HG03108 (cell line): ENCODE measurements around the gene DNM3.
"Not testable (repeated sequence)": the region's sequence is repeated elsewhere in the genome, so short reads cannot be mapped to it uniquely, and the experiment has no call there.

Experiments
- ATAC-seq: cut with Tn5 transposase; IDR thresholded peaks from one replicate; pipeline ENCODE4 v1.9.1; 2021; ENCODE audit warnings: moderate library complexity; ENCODE audit not compliant: unreplicated experiment

DNM3 gene

DNA sequence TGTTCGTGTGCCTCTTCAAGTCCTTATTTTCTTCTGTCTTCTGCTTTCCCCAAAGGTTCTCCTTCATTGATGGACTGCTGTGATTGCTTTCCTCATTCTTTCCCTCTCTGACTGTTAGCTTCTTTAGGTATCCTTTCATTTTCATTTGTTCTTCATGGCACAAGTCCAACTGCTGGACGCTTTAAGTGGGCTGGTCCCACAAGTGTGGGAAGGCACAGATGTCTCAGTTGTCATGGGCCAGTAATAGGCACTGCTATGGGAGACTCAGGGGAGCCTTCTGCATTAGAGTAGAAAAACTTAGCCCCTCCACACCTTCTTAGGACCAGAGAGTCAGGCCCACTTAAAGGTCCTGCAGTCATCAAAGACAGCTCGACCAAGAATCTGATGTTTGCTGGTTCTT is 456.8 kb downstream of the DNM3 start:
- no peak for ATAC-seq

DNA sequence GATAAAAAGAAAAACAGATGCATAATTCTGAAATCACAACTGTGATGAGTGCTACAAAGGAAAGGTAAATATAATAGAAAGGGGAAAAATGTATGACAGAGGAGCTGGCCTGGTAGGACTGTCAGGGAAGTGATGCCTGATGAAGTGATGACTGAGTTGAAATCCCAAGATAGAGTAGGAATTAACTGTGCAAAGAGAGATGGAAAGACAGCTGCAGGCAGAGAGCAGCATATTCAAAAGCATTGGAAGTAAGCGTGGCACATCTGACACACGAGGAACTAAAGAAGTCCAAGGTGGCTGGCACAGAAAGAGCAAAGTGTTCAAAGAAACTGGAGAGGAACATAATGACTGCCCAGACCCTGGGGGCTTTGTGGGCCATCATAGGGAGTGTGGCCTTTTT is 457.6 kb downstream of the DNM3 start:
- ATAC-seq: no peak

DNA sequence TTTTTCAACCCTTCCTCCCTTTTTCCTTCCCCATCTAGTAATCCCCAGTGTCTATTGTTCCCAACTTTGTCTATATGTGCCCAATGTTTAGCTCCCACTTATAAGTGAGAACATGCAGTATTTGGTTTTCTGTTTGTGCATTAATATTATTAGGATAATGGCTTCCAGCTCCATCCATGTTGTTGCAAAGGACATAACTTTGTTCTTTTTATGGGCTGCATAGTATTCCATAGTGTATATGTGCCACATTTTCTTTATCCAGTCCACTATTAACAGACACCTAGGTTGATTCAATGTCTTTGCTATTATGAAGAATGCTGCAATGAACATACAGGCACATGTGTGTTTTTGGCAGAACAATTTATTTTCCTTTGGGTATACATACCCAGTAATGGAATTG is 458.2 kb downstream of the DNM3 start:
- no peak for ATAC-seq

DNA sequence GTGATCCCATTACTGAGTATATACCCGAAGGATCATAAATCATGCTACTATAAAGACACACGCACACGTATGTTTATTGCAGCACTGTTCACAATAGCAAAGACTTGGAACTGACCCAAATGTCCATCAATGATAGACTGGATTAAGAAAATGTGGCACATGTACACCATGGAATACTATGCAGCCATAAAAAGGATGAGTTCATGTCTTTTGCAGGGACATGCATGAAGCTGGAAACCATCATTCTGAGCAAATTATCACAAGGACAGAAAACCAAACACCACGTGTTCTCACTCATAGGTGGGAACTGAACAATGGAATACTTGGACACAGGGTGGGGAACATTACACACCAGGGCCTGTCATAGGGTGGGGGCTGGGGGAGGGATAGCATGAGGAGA is 466.2 kb downstream of the DNM3 start:
- ATAC-seq: not testable (repeated sequence)

DNA sequence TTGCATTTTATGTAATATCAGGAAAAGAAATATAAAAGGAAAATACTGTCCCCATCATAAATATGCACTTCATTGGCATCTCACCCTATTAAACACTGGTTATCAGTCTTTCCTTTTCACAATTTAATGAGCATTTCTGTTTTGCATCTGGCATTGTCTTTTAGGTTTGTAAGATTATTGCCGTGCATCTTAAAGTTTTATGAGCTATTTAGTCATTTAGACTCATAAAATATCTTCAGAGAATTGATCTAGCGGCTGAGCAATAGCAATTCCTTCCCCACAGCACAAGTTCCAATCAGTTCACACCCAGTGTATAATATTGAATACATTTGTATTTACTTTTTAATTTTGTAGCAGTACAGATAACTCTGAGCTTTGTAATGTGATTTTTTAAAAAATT is 466.8 kb downstream of the DNM3 start:
- ATAC-seq: no peak

DNA sequence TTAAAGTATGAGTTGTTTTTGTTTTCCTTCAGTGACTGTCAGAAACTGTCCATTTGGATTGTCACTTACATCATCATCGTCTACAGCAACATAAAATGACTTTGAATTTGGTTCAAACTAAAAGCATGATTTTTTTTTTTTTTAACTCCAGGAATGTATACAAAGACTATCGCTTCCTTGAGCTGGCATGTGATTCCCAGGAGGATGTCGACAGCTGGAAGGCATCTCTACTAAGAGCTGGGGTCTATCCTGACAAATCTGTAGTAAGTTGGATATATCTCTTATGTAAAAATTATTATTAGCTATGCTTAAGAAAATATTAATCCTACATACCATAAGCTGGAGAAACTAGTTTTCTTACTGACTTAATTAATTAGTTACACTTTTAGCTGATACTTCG is 467.3 kb downstream of the DNM3 start:
- ATAC-seq: no peak

DNA sequence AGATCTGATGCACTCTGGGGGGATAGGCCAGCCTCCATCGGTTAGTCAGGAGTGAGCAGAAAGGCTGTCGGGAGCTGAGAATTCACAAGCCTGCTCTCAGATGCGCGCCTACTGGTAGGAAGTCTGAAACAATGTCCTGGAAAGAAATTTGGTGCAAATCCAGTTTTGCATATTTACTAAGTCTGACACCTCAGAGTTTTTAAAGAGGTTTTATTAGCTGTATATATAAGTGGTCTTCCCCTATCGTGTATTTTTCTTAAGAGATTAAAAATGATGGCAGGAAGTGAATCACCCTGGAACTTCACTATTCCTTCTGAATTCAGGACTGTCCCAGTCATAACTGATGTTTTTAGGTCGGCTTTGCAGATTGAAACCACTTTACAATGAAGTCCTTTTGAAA is 479.4 kb downstream of the DNM3 start:
- ATAC-seq: no peak

DNA sequence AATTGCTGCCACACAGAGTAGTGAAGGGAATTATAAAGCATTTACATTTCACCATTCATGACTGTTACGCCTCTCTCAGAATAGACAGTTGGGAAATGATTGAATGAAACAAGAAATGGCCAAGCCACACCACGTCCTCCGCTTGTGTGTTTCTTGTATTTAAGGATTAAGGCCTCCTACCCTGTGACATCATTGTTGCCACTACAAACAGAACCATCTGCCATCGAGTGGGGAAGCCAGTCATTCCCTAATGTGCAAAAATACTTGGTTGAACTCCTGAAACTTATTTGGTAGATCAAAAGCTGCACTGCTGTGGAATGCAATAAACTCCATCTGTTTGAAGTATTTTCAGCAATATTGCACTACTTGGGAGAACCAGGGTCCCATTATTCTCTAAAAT is 480.2 kb downstream of the DNM3 start:
- no peak for ATAC-seq

DNA sequence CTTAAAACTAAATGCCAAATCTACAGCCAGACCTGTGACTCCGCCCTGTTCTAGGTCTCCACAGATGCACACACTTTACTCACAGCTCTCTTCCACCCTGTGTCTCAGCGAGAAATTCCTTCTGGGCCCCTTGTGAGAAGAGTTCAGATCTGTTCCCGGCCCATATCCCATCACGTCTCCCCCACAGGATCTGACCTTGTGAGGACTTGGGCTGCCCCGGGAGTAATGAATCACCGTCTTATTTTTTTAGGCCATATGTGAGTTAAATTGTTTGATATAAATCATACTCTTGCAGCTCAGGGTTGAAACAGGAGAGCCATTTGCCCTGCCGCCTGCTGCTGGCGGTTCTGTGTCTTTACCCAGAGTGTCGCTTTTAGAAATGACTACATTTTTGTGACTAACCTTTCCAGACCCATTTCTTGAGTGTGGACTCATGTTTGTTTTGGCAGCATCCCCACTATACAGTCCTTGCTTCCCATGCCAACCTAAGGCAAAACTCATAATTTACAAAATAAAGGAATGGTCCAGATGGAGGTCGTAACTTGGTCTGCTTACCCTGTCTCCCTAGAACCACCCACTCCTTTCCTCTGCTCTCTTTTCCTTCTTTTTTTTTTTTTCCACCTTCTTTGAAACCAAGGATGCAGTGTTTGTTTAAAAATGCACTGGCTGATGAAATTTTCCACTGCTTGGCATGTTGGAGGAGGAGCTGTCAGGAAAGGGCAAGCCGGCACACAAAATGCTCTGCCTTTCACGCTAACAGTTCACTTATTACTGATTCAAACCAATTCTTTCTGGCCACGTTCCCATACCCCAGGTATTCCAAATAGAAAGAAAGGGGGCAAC is 481.1 kb downstream of the DNM3 start:
- no peak for ATAC-seq

DNA sequence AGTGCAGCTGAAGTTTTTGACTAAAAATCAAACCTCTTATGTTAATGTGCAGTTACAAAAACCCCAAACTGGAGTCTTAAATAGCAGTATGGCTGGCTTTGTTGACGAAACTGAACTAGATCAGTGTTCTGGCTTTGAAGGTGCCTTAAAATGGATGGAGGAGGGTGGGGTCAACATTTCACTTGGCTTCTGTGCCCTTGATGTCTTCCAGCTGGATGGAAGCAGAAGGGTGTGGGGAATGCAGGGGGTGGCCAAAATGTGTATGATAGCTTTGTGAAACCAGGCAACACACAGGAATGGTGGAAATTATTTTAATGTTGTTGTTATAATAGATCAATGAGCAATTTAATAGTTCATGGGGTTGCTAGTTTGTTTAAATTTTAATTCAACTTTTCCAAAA is 482.4 kb downstream of the DNM3 start:
- ATAC-seq: no peak

DNA sequence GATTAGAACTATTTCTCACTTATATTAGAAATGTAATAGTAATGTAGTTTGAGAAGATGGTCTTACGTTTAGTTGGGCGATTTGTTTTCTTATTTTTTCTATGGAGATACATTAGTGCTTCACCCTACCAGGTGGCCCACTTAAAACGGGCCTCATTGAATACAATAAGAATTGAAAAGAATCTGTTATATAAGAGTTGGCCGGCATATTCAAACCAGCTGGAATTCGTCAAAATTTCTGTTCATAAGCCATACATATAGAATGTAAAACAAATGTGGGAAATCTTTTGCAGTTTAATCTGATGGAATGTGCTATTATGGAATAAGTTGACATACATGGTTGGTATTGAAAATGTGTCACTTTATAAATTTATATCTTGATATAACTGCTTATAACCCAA is 482.8 kb downstream of the DNM3 start:
- ATAC-seq: no peak

DNA sequence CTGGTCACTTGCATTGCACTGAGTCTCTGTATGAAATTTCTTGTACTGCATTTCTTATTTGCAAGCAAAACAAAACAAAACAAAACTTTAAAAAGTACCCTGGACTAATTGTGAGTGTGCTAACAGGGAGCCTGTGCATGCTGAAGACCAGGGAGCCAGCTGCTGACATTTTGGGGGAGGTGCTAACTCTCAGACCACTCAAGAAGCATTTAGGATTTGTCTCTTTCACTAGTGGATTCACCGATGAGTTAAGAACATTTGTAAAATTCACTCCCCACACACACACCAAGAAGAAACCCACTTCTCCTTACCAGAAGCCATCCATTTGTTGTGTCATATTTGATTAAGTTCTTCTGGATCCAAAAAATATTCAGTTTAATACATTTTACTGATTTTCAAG is 483.5 kb downstream of the DNM3 start:
- no peak for ATAC-seq

DNA sequence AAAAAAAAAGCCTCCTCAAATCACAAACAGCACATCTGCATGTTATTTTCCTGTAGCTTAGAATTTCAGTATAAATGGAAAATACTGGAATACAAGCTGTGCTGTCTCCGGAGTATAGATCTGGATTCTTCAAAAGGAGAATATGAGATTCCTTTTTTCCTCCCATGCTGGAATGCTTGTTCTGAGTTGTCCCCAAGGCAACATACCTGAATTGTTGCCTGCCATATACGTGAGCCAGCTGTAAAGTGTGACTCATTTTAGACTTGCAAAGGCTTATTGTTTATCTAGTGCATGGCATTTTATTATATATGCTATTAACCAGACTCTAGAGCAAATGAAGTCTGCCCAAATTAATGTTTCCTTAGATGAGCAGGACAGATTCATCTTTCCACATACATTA is 484.2 kb downstream of the DNM3 start:
- no peak for ATAC-seq

DNA sequence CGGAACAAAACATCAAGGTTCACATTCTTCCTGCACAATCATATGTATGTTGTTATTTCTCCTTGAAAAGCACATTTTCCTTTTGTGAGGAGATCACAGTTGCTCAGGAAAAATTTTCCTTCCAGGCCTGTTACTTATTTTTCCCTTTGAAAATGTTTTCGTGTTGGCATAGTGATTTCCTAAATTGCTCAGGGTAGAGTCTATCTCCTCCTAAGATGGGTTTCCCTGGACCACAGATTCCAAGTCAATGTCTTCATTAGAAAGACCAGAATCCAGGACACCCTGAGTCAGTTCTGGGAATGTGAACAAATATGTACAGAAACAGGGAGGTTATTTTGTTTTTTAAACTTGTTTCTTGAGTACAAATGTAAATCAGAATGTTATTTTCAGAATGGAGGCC is 484.8 kb downstream of the DNM3 start:
- no peak for ATAC-seq

DNA sequence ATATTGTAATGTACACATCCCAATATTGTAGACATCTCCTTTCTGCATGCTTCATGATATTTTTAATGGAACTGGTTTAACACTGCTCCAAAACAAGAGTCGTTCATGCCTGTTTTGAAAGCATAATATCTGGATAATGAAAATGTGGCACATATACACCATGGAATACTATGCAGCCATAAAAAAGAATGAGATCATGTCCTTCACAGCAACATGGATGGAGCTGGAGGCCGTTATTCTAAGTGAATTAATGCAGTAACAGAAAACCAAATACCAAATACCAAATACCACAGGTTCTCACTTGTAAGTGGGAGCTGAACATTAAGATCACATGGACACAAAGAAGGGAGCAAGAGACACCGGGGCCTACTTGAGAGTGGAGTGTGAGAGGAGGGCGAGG is 487.0 kb downstream of the DNM3 start:
- no peak for ATAC-seq

DNA sequence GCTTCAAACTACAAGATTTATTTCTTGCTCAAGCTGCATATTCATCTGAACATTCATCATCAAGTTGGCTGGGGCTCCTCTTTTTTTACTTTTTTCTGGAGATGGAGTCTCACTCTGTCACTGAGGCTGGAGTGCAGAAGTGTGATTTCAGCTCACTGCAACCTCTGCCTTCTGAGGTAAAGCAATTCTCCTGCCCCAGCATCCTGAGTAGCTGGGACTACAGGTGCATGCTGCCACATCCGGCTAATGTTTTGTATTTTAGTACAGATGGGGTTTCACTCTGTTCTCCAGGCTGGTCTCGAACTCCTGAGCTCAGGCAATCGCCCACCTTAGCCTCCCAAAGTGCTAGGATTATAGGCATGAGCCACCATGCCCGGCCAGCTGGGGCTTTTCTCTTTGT is 490.9 kb downstream of the DNM3 start:
- no peak for ATAC-seq

DNA sequence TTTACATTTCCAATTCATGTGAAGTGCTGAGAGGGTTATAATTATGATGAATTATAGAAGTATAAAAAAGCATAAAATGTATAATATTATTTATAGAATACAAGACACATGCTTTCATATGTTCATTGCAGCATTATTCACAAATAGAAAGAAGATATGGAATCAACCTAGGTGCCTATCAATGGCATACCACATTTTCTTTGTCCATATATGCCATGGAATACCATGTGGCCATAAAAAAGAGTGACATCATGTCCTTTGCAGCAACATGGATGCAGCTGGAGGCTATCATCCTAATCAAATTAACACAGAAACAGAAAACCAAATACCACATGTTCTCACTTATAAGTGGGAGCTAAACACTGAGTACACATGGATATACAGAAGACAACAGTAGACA is 494.1 kb downstream of the DNM3 start:
- no peak for ATAC-seq

DNA sequence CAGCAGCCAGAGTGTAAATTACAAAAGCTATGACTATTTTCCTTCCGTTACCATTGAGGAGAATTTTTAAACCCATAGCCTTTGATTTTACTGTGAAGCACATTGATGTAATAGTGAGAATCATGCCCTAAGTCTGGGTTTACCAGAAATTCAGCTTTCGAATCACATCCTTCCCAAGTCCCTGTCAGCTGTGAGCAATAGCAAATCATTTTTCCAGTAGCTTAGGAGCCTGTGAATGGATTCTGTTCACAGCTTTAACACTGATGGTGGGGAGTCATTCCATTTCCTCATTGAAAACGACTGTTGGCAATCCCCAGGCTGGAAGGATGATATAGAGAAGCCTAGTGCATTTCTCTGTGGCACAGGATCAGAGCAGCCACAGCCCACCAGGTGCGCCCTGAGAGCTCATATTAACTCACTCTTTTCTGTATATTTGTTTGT is 497.0 kb downstream of the DNM3 start:
- ATAC-seq: peak; percentile 38

DNA sequence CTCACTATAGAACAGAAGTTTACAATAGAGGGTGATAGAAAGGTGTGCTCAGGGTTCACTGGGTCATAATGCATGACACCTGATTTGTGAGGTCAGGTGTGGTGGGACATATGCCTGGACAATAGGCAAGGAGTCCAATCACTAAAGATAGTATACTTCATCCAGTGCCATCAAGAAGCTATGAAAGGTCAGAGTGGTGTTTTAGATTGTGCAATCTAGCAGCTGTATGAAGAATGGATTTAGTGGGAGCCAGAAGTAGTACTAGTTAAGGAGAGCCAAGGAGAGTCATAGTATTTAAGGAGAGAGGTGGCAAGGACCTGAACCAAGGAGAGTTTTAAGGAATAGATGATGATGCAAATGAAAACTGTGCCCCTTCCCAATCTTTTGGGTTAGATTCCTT is 498.5 kb downstream of the DNM3 start:
- no peak for ATAC-seq

DNA sequence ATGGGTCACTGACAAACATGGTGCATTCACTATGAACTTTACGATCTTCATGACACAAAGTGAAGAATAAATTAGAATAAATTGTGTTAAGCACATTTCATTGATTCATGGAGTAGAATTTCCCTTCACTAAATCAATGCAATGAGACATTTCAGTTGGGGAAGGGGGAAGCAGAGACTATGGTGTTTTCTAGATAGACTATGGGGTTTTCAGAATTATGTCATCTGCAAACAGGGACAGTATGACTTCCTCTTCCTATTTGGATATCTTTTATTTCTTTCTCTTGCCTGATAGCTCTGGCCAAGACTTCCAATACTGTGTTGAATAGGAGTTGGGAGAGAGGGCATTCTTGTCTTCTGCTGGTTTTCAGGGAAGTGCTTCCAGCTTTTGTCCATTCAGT is 499.2 kb downstream of the DNM3 start:
- ATAC-seq: no peak

DNA sequence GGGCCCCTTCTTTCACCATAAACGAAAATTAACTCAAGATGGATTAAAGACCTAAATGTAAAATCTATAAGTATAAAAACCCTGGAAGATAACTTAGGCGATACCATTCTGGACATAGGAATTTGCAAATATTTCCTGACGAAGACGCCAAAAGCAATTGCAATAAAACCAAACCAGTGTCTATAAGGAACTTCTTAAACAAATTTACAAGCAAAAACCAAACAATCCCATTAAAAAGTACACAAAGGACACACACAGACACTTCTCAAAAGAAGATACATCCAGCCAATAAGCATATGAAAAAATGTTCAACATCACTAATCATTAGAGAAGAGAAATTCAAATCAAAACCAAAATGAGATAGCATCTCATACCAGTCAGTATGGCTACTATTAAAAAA is 500.4 kb downstream of the DNM3 start:
- ATAC-seq: no peak

DNA sequence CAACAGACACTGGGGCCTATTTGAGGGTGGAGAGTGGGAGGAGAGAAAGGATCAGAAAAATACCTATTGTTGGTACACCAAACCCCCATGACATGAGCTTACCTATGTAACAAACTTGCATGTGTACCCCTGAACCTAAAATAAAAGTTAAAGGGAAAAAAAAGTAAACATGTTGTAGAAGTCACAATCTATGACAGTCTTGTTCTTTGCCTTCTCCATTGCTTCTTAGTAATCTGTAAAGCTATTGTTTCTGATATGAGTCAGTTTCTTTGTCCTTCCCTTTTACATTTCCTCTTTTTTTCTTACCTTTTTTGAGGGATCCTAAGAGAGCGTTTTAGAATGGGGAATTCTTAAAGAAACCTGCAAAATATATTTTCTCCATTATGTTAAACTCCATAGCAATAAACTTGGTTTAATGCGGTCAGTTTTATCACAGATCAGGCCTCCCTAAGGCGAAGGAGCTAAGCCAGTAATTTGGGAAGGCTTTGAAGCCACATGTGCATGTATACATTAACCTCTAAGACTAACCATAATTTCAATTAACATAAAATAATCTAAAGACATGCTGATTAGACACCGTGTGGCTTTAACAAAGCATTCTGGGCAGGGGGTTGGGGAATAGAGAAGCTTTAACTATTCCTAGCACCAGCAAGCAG is 501.4 kb downstream of the DNM3 start:
- peak; percentile 24 for ATAC-seq
